Endothelial cell of umbilical vein (primary cell): Measurements from ENCODE around the gene CCT3. TPM values are rescaled to one million over a fixed set of nuclear protein-coding genes. Genes with fewer than 3 reads are reported as not detected.

Experiments used
- BruUV-seq: library from RNA; stranded (reverse); fragments of 400-500 nt; replicated peaks from 2 replicates; lab custom pipeline; 2021; lab: Mats Ljungman, UMichigan
- CTCF ChIA-PET: fragments of 300-600, 350-600 bp; sonication (Branson Sonifier 250); formaldehyde crosslinking; loops from one replicate; lab custom pipeline; 2021; ENCODE audit warnings: antibody characterized with exemption, inconsistent platforms; lab: Charles Lee
- POLR2A ChIA-PET: fragments of 300-600, 350-600 bp; sonication (Branson Sonifier 250); formaldehyde crosslinking; loops from one replicate; lab custom pipeline; 2021; ENCODE audit warnings: antibody characterized with exemption, inconsistent platforms; lab: Charles Lee
- DNase-seq: peaks from one replicate; pipeline ENCODE4 v3.0.0-alpha.2; 2011; ENCODE audit warnings: low read depth, low spot score
- FAIRE-seq: peaks from 2 replicates; lab custom pipeline; 2011; peaks lifted over from hg19 to GRCh38; lab: Jason Lieb, UNC
- H2AFZ ChIP-seq: 2 replicates; pipeline ENCODE4 v1.6.0; 2012; ENCODE audit warnings: low read depth, low read length, control low read depth, inconsistent platforms
- H3K27ac ChIP-seq: 2 replicates; pipeline ENCODE4 v1.5.1; 2011; ENCODE audit warnings: low read depth, mild to moderate bottlenecking, control low read depth, low read length, moderate library complexity; ENCODE audit not compliant: insufficient read depth
- H3K27me3 ChIP-seq, 2 experiments: 2 replicates each; pipeline versions ENCODE4 v1.6.0 to v1.6.1; 2011; ENCODE audit warnings: low read length in 2 of 2, mixed read lengths in 1 of 2; ENCODE audit not compliant: control insufficient read depth in 2 of 2, insufficient read depth in 2 of 2
- H3K36me3 ChIP-seq, 2 experiments: 2 replicates in 1 of 2; 3 replicates in 1 of 2; pipeline ENCODE4 v1.5.1; 2011; ENCODE audit warnings: low read length in 2 of 2, mild to moderate bottlenecking in 1 of 2, moderate library complexity in 1 of 2; ENCODE audit not compliant: control insufficient read depth in 2 of 2, insufficient read depth in 2 of 2; ENCODE audit errors: extremely low read depth in 1 of 2
- H3K4me1 ChIP-seq: 3 replicates; pipeline ENCODE4 v1.5.1; 2011; ENCODE audit warnings: mild to moderate bottlenecking, low read length; ENCODE audit not compliant: control insufficient read depth, insufficient read depth; ENCODE audit errors: extremely low read depth
- H3K4me2 ChIP-seq: 2 replicates; pipeline ENCODE4 v1.6.1; 2011; ENCODE audit warnings: low read length, control low read depth, mixed read lengths; ENCODE audit not compliant: insufficient read depth
- H3K4me3 ChIP-seq, 3 experiments: fragments of 200-600 bp in 1 of 3; sonication (generic), shearing (Covaris generic) in 1 of 3; replicated peaks in 1 of 3; 2 replicates each; pipeline ENCODE4 v1.5.1; 2011 to 2016; ENCODE audit warnings: control low read depth in 3 of 3, low read length in 3 of 3, mild to moderate bottlenecking in 2 of 3, inconsistent platforms in 1 of 3, low read depth in 1 of 3, moderate library complexity in 1 of 3; ENCODE audit not compliant: insufficient read depth in 1 of 3
- H3K79me2 ChIP-seq: 2 replicates; pipeline ENCODE4 v1.6.0; 2012; ENCODE audit warnings: low read length, inconsistent platforms; ENCODE audit not compliant: control insufficient read depth, insufficient read depth
- H3K9ac ChIP-seq: replicated peaks from 2 replicates; pipeline ENCODE3; 2011; ENCODE audit warnings: low read length, control low read depth; ENCODE audit not compliant: insufficient read depth; ENCODE audit errors: extremely low read depth
- H3K9me1 ChIP-seq: replicated peaks from 3 replicates; pipeline ENCODE4 v1.6.0; 2011; ENCODE audit warnings: mild to moderate bottlenecking, low read length; ENCODE audit not compliant: control insufficient read depth, insufficient read depth; ENCODE audit errors: extremely low read depth
- H3K9me3 ChIP-seq: replicated peaks from 2 replicates; pipeline ENCODE4 v1.5.1; 2012; ENCODE audit warnings: low read length, inconsistent platforms; ENCODE audit not compliant: control insufficient read depth, insufficient read depth
- H4K20me1 ChIP-seq: replicated peaks from 2 replicates; pipeline ENCODE3; 2011; ENCODE audit warnings: mild to moderate bottlenecking, low read length; ENCODE audit not compliant: control insufficient read depth, insufficient read depth; ENCODE audit errors: extremely low read depth
- EZH2 ChIP-seq: IDR thresholded peaks from 2 replicates; pipeline ENCODE4 v1.6.1; 2012; ENCODE audit warnings: borderline replicate concordance, low read depth, mild to moderate bottlenecking, moderate library complexity, low read length, inconsistent platforms; ENCODE audit not compliant: severe bottlenecking
- FOS ChIP-seq: IDR thresholded peaks from 2 replicates; pipeline ENCODE4 v1.6.1; 2011; ENCODE audit warnings: mild to moderate bottlenecking, low read length, moderate library complexity, borderline replicate concordance; ENCODE audit not compliant: insufficient read depth
- GATA2 ChIP-seq: IDR thresholded peaks from 2 replicates; pipeline ENCODE4 v1.7.0; 2011; ENCODE audit warnings: low read depth, mild to moderate bottlenecking, moderate library complexity, mixed read lengths, low read length; ENCODE audit not compliant: insufficient read length, insufficient read depth
- JUN ChIP-seq: IDR thresholded peaks from 2 replicates; pipeline ENCODE4 v1.6.1; 2011; ENCODE audit warnings: borderline replicate concordance, low read depth; ENCODE audit not compliant: insufficient read length, insufficient read depth
- MYC ChIP-seq: IDR thresholded peaks from one replicate; pipeline ENCODE4 v1.6.1; 2011; ENCODE audit warnings: mild to moderate bottlenecking, low read depth, low read length
- POLR2A ChIP-seq: IDR thresholded peaks from 2 replicates; pipeline ENCODE4 v1.6.1; 2012; ENCODE audit warnings: low read depth, mild to moderate bottlenecking, control low read depth, low read length
- POLR2AphosphoS5 ChIP-seq: IDR thresholded peaks from 2 replicates; pipeline ENCODE4 v1.6.1; 2012; ENCODE audit warnings: low read depth, mild to moderate bottlenecking, control low read depth, low read length, moderate library complexity; ENCODE audit not compliant: insufficient read depth
- dilution Hi-C: fragments of 300-500 bp; cut with MboI; formaldehyde crosslinking; loops from one replicate; pipeline ENCODE4 v1.15.0; 2019; ENCODE audit warnings: low sequenced_read_pairs; ENCODE audit not compliant: extremely low pct_ligation_motif_present
- intact Hi-C: fragments of 100-400 bp; cut with micrococcal nuclease; formaldehyde crosslinking; loops from one replicate; pipeline ENCODE4 v1.10.0; 2022
- polyA plus RNA-seq, 4 experiments: library from polyadenylated mRNA; depleted of rRNA in 3 of 4; stranded (reverse) in 3 of 4; unstranded in 1 of 4; fragments of >200 nt; gene quantifications; 2 replicates each; pipeline versions ENCODE4 v1.2.1 to v1.2.3, GENCODE V29; 2011 to 2012; ENCODE audit warnings: missing spikeins in 1 of 4
- total RNA-seq: library from RNA; stranded (reverse); gene quantifications from 2 replicates; pipeline ENCODE4 v1.2.3, GENCODE V29; 2021
- TF ChIP-seq, protein P1 (sequence below), 2 donors: IDR thresholded peaks; 1 replicate in 1 of 2; 2 replicates in 1 of 2; pipeline ENCODE4 v1.5.1; 2011; ENCODE audit warnings: low read length in 2 of 2, mild to moderate bottlenecking in 2 of 2, moderate library complexity in 2 of 2, control low read depth in 1 of 2, inconsistent platforms in 1 of 2, low read depth in 1 of 2; ENCODE audit not compliant: insufficient read depth in 1 of 2; ENCODE audit errors: extremely low read depth in 1 of 2
- TF ChIP-seq, protein P2 (sequence below): IDR thresholded peaks from 2 replicates; pipeline ENCODE4 v1.6.1; 2011; ENCODE audit not compliant: insufficient read depth, insufficient read length

CCT3 gene
- total and polyA plus RNA-seq, 2 donors (not counting 3 experiments of a cell fraction or from before 2014, with no cell fraction given) = 276 to 367 TPM

DNA sequence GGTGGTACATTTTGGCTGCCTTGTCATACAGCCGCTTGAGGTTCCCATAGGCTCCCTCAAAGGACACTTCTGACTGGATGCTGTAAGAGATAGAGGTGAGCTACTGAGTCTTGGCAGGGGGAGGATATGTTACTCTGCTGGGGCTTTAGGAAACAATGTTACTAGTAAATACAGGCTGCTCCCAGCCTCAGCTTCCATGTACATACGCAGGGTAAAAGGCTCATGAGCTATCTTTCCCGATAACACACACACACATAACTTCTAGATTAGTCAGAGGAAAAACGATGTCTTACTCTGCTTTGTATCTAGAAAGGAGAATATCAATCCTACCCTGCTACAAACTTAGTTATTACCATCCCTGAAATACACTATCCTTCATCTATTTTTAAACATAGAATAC, 69.8 kb downstream of the CCT3 start:
- H3K9me1 ChIP-seq = no peaks in the 10 kb centered on the region
- ChIA-PET CTCF (interaction anchor here (0.8 to 2.2 kb wide), 3 partner anchors 8 to 20 kb away, joined by 3 to 5 read pairs (median 3); no protein-coding TSS in a partner anchor), POLR2A (interaction anchor here (0.6 kb wide), 1 partner anchor 10 kb away, joined by 3 read pairs; no protein-coding TSS in a partner anchor)
- H3K9me3 ChIP-seq = no peaks in the 10 kb centered on the region
- no peaks in the 10 kb centered on the region for H3K27me3 ChIP-seq
- H3K4me1 ChIP-seq = no peaks in the 10 kb centered on the region
- intact Hi-C loops = no loop called here
- H4K20me1 ChIP-seq = no peaks in the 10 kb centered on the region
- dilution Hi-C loops = no loop called here
- no peak overlapping the region for H3K9ac ChIP-seq
- no TSS peak for BruUV-seq
- no peaks in the 10 kb centered on the region for H3K79me2 ChIP-seq
- H2AFZ ChIP-seq = no peak overlapping the region
- FAIRE-seq = no peak
- no peak overlapping the region for H3K4me2 ChIP-seq
- no peak for TF ChIP-seq FOS
- no peak for TF ChIP-seq POLR2AphosphoS5
- TF ChIP-seq MYC = no peak
- no peak for TF ChIP-seq EZH2
- no peak for TF ChIP-seq POLR2A
- no peak for TF ChIP-seq GATA2
- H3K27ac ChIP-seq = no peak overlapping the region
- peaks cover 24 to 59% of the 10 kb centered on the region in 2 experiments for H3K36me3 ChIP-seq
- DNase-seq = no peak
- H3K4me3 ChIP-seq = no peak overlapping the region

DNA sequence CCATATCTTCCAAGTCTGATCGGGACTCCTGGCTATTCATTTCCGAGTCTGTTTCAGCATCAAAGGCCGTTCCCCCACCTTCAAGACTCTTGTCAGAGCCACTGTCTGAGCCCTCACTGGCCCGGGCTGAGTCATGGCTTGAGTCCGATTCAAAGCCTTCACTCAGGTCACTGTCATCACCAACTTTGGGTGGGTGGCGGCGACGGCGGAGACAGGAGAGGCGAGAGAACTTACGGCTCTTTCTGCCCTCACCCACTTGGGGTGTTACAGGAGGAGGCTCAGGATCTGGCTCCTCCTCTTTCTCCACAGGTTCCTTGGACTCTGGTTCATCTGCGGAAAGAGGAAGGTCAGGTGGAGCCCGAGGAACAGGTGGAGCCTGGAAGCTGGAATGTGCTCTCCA, 72.0 kb downstream of the CCT3 start:
- Histone ChIP-seq H3K9ac (no peak overlapping the region), H3K9me1 (no peaks in the 10 kb centered on the region), H3K79me2 (no peaks in the 10 kb centered on the region), H4K20me1 (no peaks in the 10 kb centered on the region), H3K27ac (no peak overlapping the region), H3K9me3 (no peaks in the 10 kb centered on the region), H3K4me1 (no peaks in the 10 kb centered on the region), H3K36me3 (peaks cover 17 to 64% of the 10 kb centered on the region in 2 experiments), H3K27me3 (no peaks in the 10 kb centered on the region), H2AFZ (no peak overlapping the region), H3K4me2 (no peak overlapping the region), H3K4me3 (no peak overlapping the region)
- ChIA-PET CTCF (no interaction called here), POLR2A (no interaction called here)
- BruUV-seq = TSS peak; percentile 68
- DNase-seq = no peak
- dilution Hi-C loops (no loop called here), intact Hi-C loops (no loop called here)
- FAIRE-seq = no peak
- no peak for TF ChIP-seq EZH2
- no peak for TF ChIP-seq POLR2A
- TF ChIP-seq, protein P1, sequence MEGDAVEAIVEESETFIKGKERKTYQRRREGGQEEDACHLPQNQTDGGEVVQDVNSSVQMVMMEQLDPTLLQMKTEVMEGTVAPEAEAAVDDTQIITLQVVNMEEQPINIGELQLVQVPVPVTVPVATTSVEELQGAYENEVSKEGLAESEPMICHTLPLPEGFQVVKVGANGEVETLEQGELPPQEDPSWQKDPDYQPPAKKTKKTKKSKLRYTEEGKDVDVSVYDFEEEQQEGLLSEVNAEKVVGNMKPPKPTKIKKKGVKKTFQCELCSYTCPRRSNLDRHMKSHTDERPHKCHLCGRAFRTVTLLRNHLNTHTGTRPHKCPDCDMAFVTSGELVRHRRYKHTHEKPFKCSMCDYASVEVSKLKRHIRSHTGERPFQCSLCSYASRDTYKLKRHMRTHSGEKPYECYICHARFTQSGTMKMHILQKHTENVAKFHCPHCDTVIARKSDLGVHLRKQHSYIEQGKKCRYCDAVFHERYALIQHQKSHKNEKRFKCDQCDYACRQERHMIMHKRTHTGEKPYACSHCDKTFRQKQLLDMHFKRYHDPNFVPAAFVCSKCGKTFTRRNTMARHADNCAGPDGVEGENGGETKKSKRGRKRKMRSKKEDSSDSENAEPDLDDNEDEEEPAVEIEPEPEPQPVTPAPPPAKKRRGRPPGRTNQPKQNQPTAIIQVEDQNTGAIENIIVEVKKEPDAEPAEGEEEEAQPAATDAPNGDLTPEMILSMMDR (IDR thresholded peaks at IDR 0.05; ENCODE audit: extremely low read depth in 1 of 2, insufficient read depth in 1 of 2, low read depth in 1 of 2, low read length in 2 of 2) = no peak
- no peak for TF ChIP-seq FOS
- TF ChIP-seq MYC = no peak
- TF ChIP-seq GATA2 = no peak
- TF ChIP-seq POLR2AphosphoS5 = no peak
- no peak for TF ChIP-seq JUN
- TF ChIP-seq, protein P2, sequence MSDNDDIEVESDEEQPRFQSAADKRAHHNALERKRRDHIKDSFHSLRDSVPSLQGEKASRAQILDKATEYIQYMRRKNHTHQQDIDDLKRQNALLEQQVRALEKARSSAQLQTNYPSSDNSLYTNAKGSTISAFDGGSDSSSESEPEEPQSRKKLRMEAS = no peak
